Liver (tissue), 9 donors: Measurements from ENCODE around the gene ARPIN. TPM values are rescaled to one million over a fixed set of nuclear protein-coding genes. Genes with fewer than 3 reads are reported as not detected.
"Not testable (repeated sequence)": the region's sequence is repeated elsewhere in the genome, so short reads cannot be mapped to it uniquely, and the experiment has no call there.

ENCODE experiments used
- DNase-seq: peaks from one replicate; pipeline ENCODE4 v3.0.0-alpha.2; 2017; ENCODE audit warnings: low spot score
- H3K27ac ChIP-seq, 2 donors: one replicate each; pipeline ENCODE4 v1.7.0; 2013; ENCODE audit warnings: inconsistent platforms in 2 of 2, low read length in 2 of 2, control low read depth in 1 of 2, low read depth in 1 of 2, mild to moderate bottlenecking in 1 of 2
- H3K27me3 ChIP-seq, 4 donors: one replicate each; pipeline versions ENCODE4 v1.6.1 to v1.7.0; 2013; ENCODE audit warnings: low read length in 3 of 4, inconsistent platforms in 1 of 4, mild to moderate bottlenecking in 1 of 4, moderate library complexity in 1 of 4; ENCODE audit not compliant: control insufficient read depth in 4 of 4, insufficient read depth in 4 of 4
- H3K36me3 ChIP-seq, 4 donors: one replicate each; pipeline versions ENCODE4 v1.6.1 to v1.7.0; 2013; ENCODE audit warnings: low read length in 3 of 4, mild to moderate bottlenecking in 3 of 4, low read depth in 1 of 4, moderate library complexity in 1 of 4; ENCODE audit not compliant: control insufficient read depth in 4 of 4, insufficient read depth in 3 of 4
- H3K4me1 ChIP-seq, 4 donors: one replicate each; pipeline versions ENCODE4 v1.6.1 to v1.7.0; 2013; ENCODE audit warnings: low read length in 3 of 4, mild to moderate bottlenecking in 3 of 4, moderate library complexity in 1 of 4; ENCODE audit not compliant: control insufficient read depth in 4 of 4, insufficient read depth in 4 of 4
- H3K4me3 ChIP-seq, 3 donors: one replicate each; pipeline versions ENCODE4 v1.6.1 to v1.7.0; 2013; ENCODE audit warnings: low read length in 3 of 3, control low read depth in 1 of 3, low read depth in 1 of 3, mild to moderate bottlenecking in 1 of 3
- H3K9ac ChIP-seq, 2 donors: one replicate each; pipeline ENCODE4 v1.7.0; 2013; ENCODE audit warnings: low read length in 2 of 2, mild to moderate bottlenecking in 2 of 2, moderate library complexity in 2 of 2, control low read depth in 1 of 2, low read depth in 1 of 2
- H3K9me3 ChIP-seq, 4 donors: one replicate each; pipeline versions ENCODE4 v1.6.1 to v1.7.0; 2013; ENCODE audit warnings: low read length in 3 of 4; ENCODE audit not compliant: control insufficient read depth in 4 of 4
- ATF3 ChIP-seq: IDR thresholded peaks from 2 replicates; pipeline ENCODE4 v1.6.1; 2016; ENCODE audit warnings: antibody characterized with exemption
- CTCF ChIP-seq: fragments of 150-350 bp; IDR thresholded peaks from 2 replicates; pipeline ENCODE4 v1.5.1; 2017; ENCODE audit warnings: improper control_type of control experiment, low read depth, low read length; ENCODE audit not compliant: missing input control
- FOXA1 ChIP-seq: IDR thresholded peaks from 2 replicates; pipeline ENCODE4 v1.6.1; 2016; ENCODE audit warnings: antibody characterized with exemption
- HNF4A ChIP-seq, 2 donors: conservative IDR thresholded peaks; 2 replicates each; pipeline ENCODE4 v1.6.1; 2016; ENCODE audit warnings: antibody characterized with exemption in 2 of 2, mild to moderate bottlenecking in 2 of 2
- HNF4G ChIP-seq: IDR thresholded peaks from 2 replicates; pipeline ENCODE4 v1.6.1; 2016; ENCODE audit warnings: antibody characterized with exemption
- JUND ChIP-seq, 2 donors: IDR thresholded peaks; 2 replicates each; pipeline ENCODE4 v1.6.1; 2016; ENCODE audit warnings: antibody characterized with exemption in 2 of 2
- MAX ChIP-seq: IDR thresholded peaks from 2 replicates; pipeline ENCODE4 v1.6.1; 2016; ENCODE audit warnings: antibody characterized with exemption
- NR2F2 ChIP-seq: IDR thresholded peaks from 2 replicates; pipeline ENCODE4 v1.6.1; 2016; ENCODE audit warnings: antibody characterized with exemption
- RAD21 ChIP-seq, 2 donors: IDR thresholded peaks; 2 replicates each; pipeline ENCODE4 v1.6.1; 2016; ENCODE audit warnings: antibody characterized with exemption in 2 of 2, mild to moderate bottlenecking in 2 of 2
- RXRA ChIP-seq, 2 donors: IDR thresholded peaks; 2 replicates each; pipeline ENCODE4 v1.6.1; 2017 to 2018; ENCODE audit warnings: antibody characterized with exemption in 2 of 2, mild to moderate bottlenecking in 1 of 2
- SP1 ChIP-seq: IDR thresholded peaks from 2 replicates; pipeline ENCODE4 v1.6.1; 2018; ENCODE audit warnings: antibody characterized with exemption, mild to moderate bottlenecking
- TAF1 ChIP-seq: conservative IDR thresholded peaks from 2 replicates; pipeline ENCODE4 v1.6.1; 2016; ENCODE audit warnings: antibody characterized with exemption, mild to moderate bottlenecking
- YY1 ChIP-seq: IDR thresholded peaks from 2 replicates; pipeline ENCODE4 v1.6.1; 2016; ENCODE audit warnings: antibody characterized with exemption, mild to moderate bottlenecking
- ZBTB33 ChIP-seq: IDR thresholded peaks from 2 replicates; pipeline ENCODE4 v1.6.1; 2016; ENCODE audit warnings: antibody characterized with exemption
- WGBS: extraction: QIAGEN DNeasy Blood & Tissue Kit; methylation state at CpG from one replicate; pipeline ENCODE4 v1.1.7; 2013; 5-methylcytosine and 5-hydroxymethylcytosine counted together
- polyA plus RNA-seq, 2 donors: library from polyadenylated mRNA; stranded (reverse) in 1 of 2; unstranded in 1 of 2; fragments of 200-250 nt in 1 of 2; fragments of >200 nt in 1 of 2; fragmentation: Nextera tagmentation in 1 of 2; extraction: Ambion mirVana in 1 of 2; gene quantifications; one replicate each; pipeline versions ENCODE4 v1.2.1 to v1.2.3, GENCODE V29; 2013 to 2015
- total RNA-seq, 2 donors: library from RNA; depleted of rRNA; stranded (reverse); fragments of >200 nt; gene quantifications; one replicate each; pipeline ENCODE4 v1.2.3, GENCODE V29; 2014
- donor health status: healthy.
- donor health status: healthy.
- donor health status: healthy.
- donor health status: healthy.
- donor health status: healthy.

Gene ARPIN
- total and polyA plus RNA-seq, 4 donors = 1.6 to 7.2 (median 3.5) TPM

GRCh38 chr15:89855948-89856347 lies 56.8 kb downstream of the ARPIN start:
- peaks cover 0 to 9% (median 2%) of the 10 kb centered on the region in 4 donors for H3K36me3 ChIP-seq
- no peak overlapping the region for H3K27ac ChIP-seq
- TF ChIP-seq RAD21 (IDR thresholded peaks at IDR 0.05) (no peak), HNF4G (no peak), JUND (IDR thresholded peaks at IDR 0.05) (no peak), CTCF (no peak), HNF4A (conservative IDR thresholded peaks at IDR 0.05) (no peak), ZBTB33 (no peak), RXRA (IDR thresholded peaks at IDR 0.05) (no peak), NR2F2 (no peak)
- H3K9ac ChIP-seq = no peak overlapping the region
- H3K4me3 ChIP-seq = no peak overlapping the region
- no peak for DNase-seq
- no peaks in the 10 kb centered on the region for H3K9me3 ChIP-seq
- peaks cover 5 to 34% (median 24%) of the 10 kb centered on the region in 4 donors for H3K4me1 ChIP-seq
- 96% methylated on average over 3 of the region's 3 CpGs for WGBS
- H3K27me3 ChIP-seq = no peaks in the 10 kb centered on the region

GRCh38 chr15:89854863-89855262 lies 57.9 kb downstream of the ARPIN start:
- DNase-seq, H3K36me3 ChIP-seq, H3K9ac ChIP-seq, H3K27ac ChIP-seq, H3K27me3 ChIP-seq, H3K9me3 ChIP-seq, H3K4me3 ChIP-seq: not testable (repeated sequence)
- WGBS = 88% methylated on average over 11 of the region's 17 CpGs
- peaks cover 5 to 29% (median 22%) of the 10 kb centered on the region in 4 donors for H3K4me1 ChIP-seq

GRCh38 chr15:89852342-89852995 lies 60.3 kb downstream of the ARPIN start:
- DNase-seq = no peak
- no peaks in the 10 kb centered on the region for H3K9me3 ChIP-seq
- H3K4me1 ChIP-seq = peaks cover 0 to 13% (median 8%) of the 10 kb centered on the region in 4 donors
- WGBS = 94% methylated on average over 3 of the region's 3 CpGs
- H3K36me3 ChIP-seq = peaks cover 2 to 11% (median 6%) of the 10 kb centered on the region in 4 donors
- H3K9ac ChIP-seq = no peak overlapping the region
- no peak overlapping the region for H3K4me3 ChIP-seq
- no peak for TF ChIP-seq RAD21 (IDR thresholded peaks at IDR 0.05)
- no peak for TF ChIP-seq JUND (IDR thresholded peaks at IDR 0.05)
- no peak for TF ChIP-seq ZBTB33
- no peak for TF ChIP-seq TAF1
- no peak for TF ChIP-seq SP1
- TF ChIP-seq FOXA1 = no peak
- no peak for TF ChIP-seq YY1
- TF ChIP-seq HNF4A (conservative IDR thresholded peaks at IDR 0.05) = no peak
- no peak for TF ChIP-seq MAX
- no peak for TF ChIP-seq ATF3
- H3K27ac ChIP-seq = no peak overlapping the region
- H3K27me3 ChIP-seq = no peaks in the 10 kb centered on the region
